Measurements from ENCODE around the gene OASL. TPM values are rescaled to one million over a fixed set of nuclear protein-coding genes. Genes with fewer than 3 reads are reported as not detected.

Gene OASL
- total RNA-seq, 1 experiment from 2014 or later: 1.7 TPM

GRCh38 chr12:121086781-121087295 is 47.8 kb upstream of the OASL start:
- Histone ChIP-seq H3K4me2 (no peak overlapping the region), H3K4me1 (replicated peaks; ENCODE audit: insufficient read depth) (no peaks in the 10 kb centered on the region), H2AFZ (no peak overlapping the region), H3K79me2 (ENCODE audit: low read depth) (no peaks in the 10 kb centered on the region), H4K20me1 (ENCODE audit: insufficient read depth) (no peaks in the 10 kb centered on the region), H3K36me3 (ENCODE audit: low read depth) (no peaks in the 10 kb centered on the region), H3K9me3 (ENCODE audit: insufficient read depth, low read depth) (no peaks in the 10 kb centered on the region), H3K27ac (no peak overlapping the region), H3F3A (ENCODE audit: insufficient read depth, low read depth) (no peaks in the 10 kb centered on the region), H3K4me3 (no peak overlapping the region), H3K9me2 (ENCODE audit: insufficient read depth) (no peaks in the 10 kb centered on the region), H3K27me3 (ENCODE audit: insufficient read depth, low read depth) (0 out of 2 replicates have a peak, but pooled peaks cover 2% of the 10 kb centered on the region)
- intact Hi-C loops (cut with micrococcal nuclease; ENCODE audit: unreplicated experiment): no loop called here
- no peak for TF ChIP-seq EZH2 (IDR thresholded peaks at IDR 0.05; ENCODE audit: low read depth)
- TF ChIP-seq, protein P1, sequence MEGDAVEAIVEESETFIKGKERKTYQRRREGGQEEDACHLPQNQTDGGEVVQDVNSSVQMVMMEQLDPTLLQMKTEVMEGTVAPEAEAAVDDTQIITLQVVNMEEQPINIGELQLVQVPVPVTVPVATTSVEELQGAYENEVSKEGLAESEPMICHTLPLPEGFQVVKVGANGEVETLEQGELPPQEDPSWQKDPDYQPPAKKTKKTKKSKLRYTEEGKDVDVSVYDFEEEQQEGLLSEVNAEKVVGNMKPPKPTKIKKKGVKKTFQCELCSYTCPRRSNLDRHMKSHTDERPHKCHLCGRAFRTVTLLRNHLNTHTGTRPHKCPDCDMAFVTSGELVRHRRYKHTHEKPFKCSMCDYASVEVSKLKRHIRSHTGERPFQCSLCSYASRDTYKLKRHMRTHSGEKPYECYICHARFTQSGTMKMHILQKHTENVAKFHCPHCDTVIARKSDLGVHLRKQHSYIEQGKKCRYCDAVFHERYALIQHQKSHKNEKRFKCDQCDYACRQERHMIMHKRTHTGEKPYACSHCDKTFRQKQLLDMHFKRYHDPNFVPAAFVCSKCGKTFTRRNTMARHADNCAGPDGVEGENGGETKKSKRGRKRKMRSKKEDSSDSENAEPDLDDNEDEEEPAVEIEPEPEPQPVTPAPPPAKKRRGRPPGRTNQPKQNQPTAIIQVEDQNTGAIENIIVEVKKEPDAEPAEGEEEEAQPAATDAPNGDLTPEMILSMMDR (conservative IDR thresholded peaks at IDR 0.05): no peak
- no TSS peak for BruUV-seq (replicated peaks)
- no peak for DNase-seq
- CTCF ChIA-PET: no interaction called here
- POLR2A ChIA-PET (ENCODE audit: unreplicated experiment): no interaction called here

GRCh38 chr12:121085506-121086353 is 46.7 kb upstream of the OASL start:
- H2AFZ ChIP-seq: no peak overlapping the region
- ChIA-PET CTCF (no interaction called here), POLR2A (ENCODE audit: unreplicated experiment) (no interaction called here)
- no peaks in the 10 kb centered on the region for H3K9me3 ChIP-seq (ENCODE audit: insufficient read depth, low read depth)
- H3K27me3 ChIP-seq (ENCODE audit: insufficient read depth, low read depth): no peaks in the 10 kb centered on the region
- no peaks in the 10 kb centered on the region for H3K79me2 ChIP-seq (ENCODE audit: low read depth)
- no peak overlapping the region for H3K4me3 ChIP-seq
- no peak overlapping the region for H3K4me2 ChIP-seq
- no TSS peak for BruUV-seq (replicated peaks)
- H3K4me1 ChIP-seq (replicated peaks; ENCODE audit: insufficient read depth): no peaks in the 10 kb centered on the region
- no peaks in the 10 kb centered on the region for H3K36me3 ChIP-seq (ENCODE audit: low read depth)
- no peak overlapping the region for H3K27ac ChIP-seq
- H4K20me1 ChIP-seq (ENCODE audit: insufficient read depth): no peaks in the 10 kb centered on the region
- intact Hi-C loops (cut with micrococcal nuclease; ENCODE audit: unreplicated experiment): no loop called here
- H3F3A ChIP-seq (ENCODE audit: insufficient read depth, low read depth): no peaks in the 10 kb centered on the region
- no peak for DNase-seq
- H3K9me2 ChIP-seq (ENCODE audit: insufficient read depth): no peaks in the 10 kb centered on the region
- no peak for TF ChIP-seq EZH2 (IDR thresholded peaks at IDR 0.05; ENCODE audit: low read depth)
- TF ChIP-seq, protein P1 (conservative IDR thresholded peaks at IDR 0.05): no peak

- no peak for DNase-seq
- no peaks in the 10 kb centered on the region for H3K36me3 ChIP-seq (ENCODE audit: low read depth)
- H3K27me3 ChIP-seq (ENCODE audit: insufficient read depth, low read depth): no peaks in the 10 kb centered on the region
- no peak overlapping the region for H3K4me3 ChIP-seq
- no peaks in the 10 kb centered on the region for H3K4me1 ChIP-seq (replicated peaks; ENCODE audit: insufficient read depth)
- H3K79me2 ChIP-seq (ENCODE audit: low read depth): no peaks in the 10 kb centered on the region
- intact Hi-C loops (cut with micrococcal nuclease; ENCODE audit: unreplicated experiment): no loop called here
- ChIA-PET CTCF (no interaction called here), POLR2A (ENCODE audit: unreplicated experiment) (no interaction called here)
- H3K27ac ChIP-seq: no peak overlapping the region
- H3K9me3 ChIP-seq (ENCODE audit: insufficient read depth, low read depth): no peaks in the 10 kb centered on the region
- BruUV-seq (replicated peaks): no TSS peak
- H4K20me1 ChIP-seq (ENCODE audit: insufficient read depth): no peaks in the 10 kb centered on the region
- H3K9me2 ChIP-seq (ENCODE audit: insufficient read depth): no peaks in the 10 kb centered on the region
- H3F3A ChIP-seq (ENCODE audit: insufficient read depth, low read depth): no peaks in the 10 kb centered on the region
- no peak overlapping the region for H3K4me2 ChIP-seq
- no peak overlapping the region for H2AFZ ChIP-seq
- TF ChIP-seq, protein P1 (conservative IDR thresholded peaks at IDR 0.05): no peak
- no peak for TF ChIP-seq EZH2 (IDR thresholded peaks at IDR 0.05; ENCODE audit: low read depth)
Observed at GRCh38 chr12:121085069-121085468, 46.0 kb upstream of the OASL start.
